ENCODE results near the gene SPINK2. TPM values are rescaled to one million over a fixed set of nuclear protein-coding genes. Genes with fewer than 3 reads are reported as not detected.

The SPINK2 gene
- polyA plus RNA-seq, 1 donor (not counting 4 experiments of a cell fraction or from before 2014, with no cell fraction given): 0.10 TPM

DNA sequence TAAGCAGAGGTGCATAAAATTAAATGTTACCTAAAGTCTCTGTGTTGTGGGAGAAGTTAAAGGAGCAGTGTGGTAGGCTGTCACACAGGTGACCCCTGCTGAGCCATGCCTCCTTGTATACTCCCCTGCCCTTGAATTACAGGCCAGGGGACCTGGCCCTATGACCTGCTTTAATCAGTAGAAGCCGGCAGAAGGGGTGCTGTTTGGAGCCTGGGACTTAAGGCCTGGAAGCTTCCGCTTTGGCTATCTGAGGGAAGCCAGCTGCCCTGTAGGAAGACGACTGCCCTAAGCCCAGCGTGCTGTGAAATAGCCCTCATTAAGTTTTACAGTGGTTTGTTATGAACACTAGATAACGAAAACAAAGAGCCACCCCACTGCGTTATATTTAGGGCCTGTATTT is 34.1 kb downstream of the SPINK2 start:
- Histone ChIP-seq H3K4me1 (ENCODE audit: control insufficient read depth, extremely low read depth, insufficient read depth, low read length) (no peaks in the 10 kb centered on the region), H3K27me3 (ENCODE audit: control insufficient read depth, extremely low read depth, insufficient read depth, low read length) (peaks cover 6% of the 10 kb centered on the region), H3K9me3 (ENCODE audit: control insufficient read depth, low read depth, low read length) (no peaks in the 10 kb centered on the region), H3K9me1 (ENCODE audit: control insufficient read depth, extremely low read depth, insufficient read depth, low read length) (no peaks in the 10 kb centered on the region), H3K27ac (ENCODE audit: control insufficient read depth, insufficient read depth, low read length) (no peak overlapping the region), H3K36me3 (ENCODE audit: control insufficient read depth in 2 of 2, extremely low read depth in 1 of 2, insufficient read depth in 2 of 2, low read length in 2 of 2) (no peaks in the 10 kb centered on the region), H3K4me2 (ENCODE audit: control insufficient read depth, extremely low read depth, insufficient read depth, low read depth, low read length) (no peak overlapping the region), H3K9ac (ENCODE audit: control insufficient read depth, extremely low read depth, insufficient read depth, low read length) (no peak overlapping the region), H4K20me1 (ENCODE audit: control insufficient read depth, extremely low read depth, insufficient read depth, low read length) (no peaks in the 10 kb centered on the region), H3K79me2 (ENCODE audit: control insufficient read depth, insufficient read depth, low read length) (no peaks in the 10 kb centered on the region), H3K4me3 (ENCODE audit: control insufficient read depth in 2 of 3, extremely low read depth in 1 of 3, insufficient read depth in 2 of 3, low read depth in 1 of 3, low read length in 3 of 3) (no peak overlapping the region), H2AFZ (ENCODE audit: control insufficient read depth, low read length) (no peak overlapping the region)
- DNase-seq (ENCODE audit: low read depth, low spot score) (no peak), FAIRE-seq (no peak)
- TF ChIP-seq, protein P1, sequence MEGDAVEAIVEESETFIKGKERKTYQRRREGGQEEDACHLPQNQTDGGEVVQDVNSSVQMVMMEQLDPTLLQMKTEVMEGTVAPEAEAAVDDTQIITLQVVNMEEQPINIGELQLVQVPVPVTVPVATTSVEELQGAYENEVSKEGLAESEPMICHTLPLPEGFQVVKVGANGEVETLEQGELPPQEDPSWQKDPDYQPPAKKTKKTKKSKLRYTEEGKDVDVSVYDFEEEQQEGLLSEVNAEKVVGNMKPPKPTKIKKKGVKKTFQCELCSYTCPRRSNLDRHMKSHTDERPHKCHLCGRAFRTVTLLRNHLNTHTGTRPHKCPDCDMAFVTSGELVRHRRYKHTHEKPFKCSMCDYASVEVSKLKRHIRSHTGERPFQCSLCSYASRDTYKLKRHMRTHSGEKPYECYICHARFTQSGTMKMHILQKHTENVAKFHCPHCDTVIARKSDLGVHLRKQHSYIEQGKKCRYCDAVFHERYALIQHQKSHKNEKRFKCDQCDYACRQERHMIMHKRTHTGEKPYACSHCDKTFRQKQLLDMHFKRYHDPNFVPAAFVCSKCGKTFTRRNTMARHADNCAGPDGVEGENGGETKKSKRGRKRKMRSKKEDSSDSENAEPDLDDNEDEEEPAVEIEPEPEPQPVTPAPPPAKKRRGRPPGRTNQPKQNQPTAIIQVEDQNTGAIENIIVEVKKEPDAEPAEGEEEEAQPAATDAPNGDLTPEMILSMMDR (optimal IDR thresholded peaks at IDR 0.05 in 1 of 3, IDR thresholded peaks at IDR 0.05 in 1 of 3, conservative IDR thresholded peaks at IDR 0.05 in 1 of 3; ENCODE audit: extremely low read depth in 1 of 3, insufficient read depth in 2 of 3, low read length in 3 of 3): no peak
- TF ChIP-seq EZH2 (IDR thresholded peaks at IDR 0.05; ENCODE audit: low read length): no peak
- dilution Hi-C loops (cut with MboI; ENCODE audit: extremely low pct_ligation_motif_present, low sequenced_read_pairs): no loop called here

GRCh38 chr4:56786955-56787354 is 34.5 kb downstream of the SPINK2 start:
- no peak for FAIRE-seq
- H3K9me3 ChIP-seq (ENCODE audit: control insufficient read depth, low read depth, low read length): no peaks in the 10 kb centered on the region
- H3K27ac ChIP-seq (ENCODE audit: control insufficient read depth, insufficient read depth, low read length): no peak overlapping the region
- TF ChIP-seq, protein P1 (optimal IDR thresholded peaks at IDR 0.05 in 1 of 3, IDR thresholded peaks at IDR 0.05 in 1 of 3, conservative IDR thresholded peaks at IDR 0.05 in 1 of 3; ENCODE audit: extremely low read depth in 1 of 3, insufficient read depth in 2 of 3, low read length in 3 of 3): no peak
- no peak for TF ChIP-seq EZH2 (IDR thresholded peaks at IDR 0.05; ENCODE audit: low read length)
- dilution Hi-C loops (cut with MboI; ENCODE audit: extremely low pct_ligation_motif_present, low sequenced_read_pairs): no loop called here
- no peaks in the 10 kb centered on the region for H3K36me3 ChIP-seq (ENCODE audit: control insufficient read depth in 2 of 2, extremely low read depth in 1 of 2, insufficient read depth in 2 of 2, low read length in 2 of 2)
- H3K4me2 ChIP-seq (ENCODE audit: control insufficient read depth, extremely low read depth, insufficient read depth, low read depth, low read length): no peak overlapping the region
- H3K4me3 ChIP-seq (ENCODE audit: control insufficient read depth in 2 of 3, extremely low read depth in 1 of 3, insufficient read depth in 2 of 3, low read depth in 1 of 3, low read length in 3 of 3): no peak overlapping the region
- DNase-seq (ENCODE audit: low read depth, low spot score): no peak
- H2AFZ ChIP-seq (ENCODE audit: control insufficient read depth, low read length): no peak overlapping the region
- H3K79me2 ChIP-seq (ENCODE audit: control insufficient read depth, insufficient read depth, low read length): no peaks in the 10 kb centered on the region
- peaks cover 6% of the 10 kb centered on the region for H3K27me3 ChIP-seq (ENCODE audit: control insufficient read depth, extremely low read depth, insufficient read depth, low read length)
- H3K4me1 ChIP-seq (ENCODE audit: control insufficient read depth, extremely low read depth, insufficient read depth, low read length): no peaks in the 10 kb centered on the region
- no peaks in the 10 kb centered on the region for H3K9me1 ChIP-seq (ENCODE audit: control insufficient read depth, extremely low read depth, insufficient read depth, low read length)
- no peak overlapping the region for H3K9ac ChIP-seq (ENCODE audit: control insufficient read depth, extremely low read depth, insufficient read depth, low read length)
- no peaks in the 10 kb centered on the region for H4K20me1 ChIP-seq (ENCODE audit: control insufficient read depth, extremely low read depth, insufficient read depth, low read length)
